HAP-1 (cell line): ENCODE measurements around the gene BABAM1.
A peak's percentile ranks its signal among the peaks of the same experiment; 100 is the strongest.

ENCODE experiments used
- DNase-seq, 2 experiments: peaks; one replicate each; pipeline ENCODE4 v3.0.0-alpha.2; 2016 to 2020; ENCODE audit warnings: low spot score in 2 of 2
- H3K27me3 ChIP-seq: fragments of 250-450 bp; sonication (Bioruptor Pico); 2 replicates; pipeline ENCODE4 v1.5.1; 2020; ENCODE audit warnings: low read depth, mild to moderate bottlenecking, moderate library complexity
- H3K36me3 ChIP-seq: fragments of 250-450 bp; sonication (Bioruptor Pico); replicated peaks from 2 replicates; pipeline ENCODE4 v1.5.1; 2020; ENCODE audit warnings: mild to moderate bottlenecking
- H3K4me1 ChIP-seq: fragments of 250-450 bp; sonication (Bioruptor Pico); 2 replicates; pipeline ENCODE4 v1.5.1; 2020; ENCODE audit warnings: mild to moderate bottlenecking
- H3K4me3 ChIP-seq: fragments of 250-450 bp; sonication (Bioruptor Pico); 2 replicates; pipeline ENCODE4 v1.5.1; 2020; ENCODE audit warnings: mild to moderate bottlenecking, moderate library complexity
- H3K9me3 ChIP-seq: fragments of 250-450 bp; sonication (Bioruptor Pico); 2 replicates; pipeline ENCODE4 v1.5.1; 2020; ENCODE audit warnings: mild to moderate bottlenecking, moderate library complexity
- in situ Hi-C: fragments of 300-500 bp; cut with MboI; formaldehyde crosslinking; loops from 3 replicates; pipeline ENCODE4 v1.14.3; 2020; ENCODE audit warnings: low sequenced_read_pairs, inconsistent platforms, mixed read lengths

Gene BABAM1

DNA sequence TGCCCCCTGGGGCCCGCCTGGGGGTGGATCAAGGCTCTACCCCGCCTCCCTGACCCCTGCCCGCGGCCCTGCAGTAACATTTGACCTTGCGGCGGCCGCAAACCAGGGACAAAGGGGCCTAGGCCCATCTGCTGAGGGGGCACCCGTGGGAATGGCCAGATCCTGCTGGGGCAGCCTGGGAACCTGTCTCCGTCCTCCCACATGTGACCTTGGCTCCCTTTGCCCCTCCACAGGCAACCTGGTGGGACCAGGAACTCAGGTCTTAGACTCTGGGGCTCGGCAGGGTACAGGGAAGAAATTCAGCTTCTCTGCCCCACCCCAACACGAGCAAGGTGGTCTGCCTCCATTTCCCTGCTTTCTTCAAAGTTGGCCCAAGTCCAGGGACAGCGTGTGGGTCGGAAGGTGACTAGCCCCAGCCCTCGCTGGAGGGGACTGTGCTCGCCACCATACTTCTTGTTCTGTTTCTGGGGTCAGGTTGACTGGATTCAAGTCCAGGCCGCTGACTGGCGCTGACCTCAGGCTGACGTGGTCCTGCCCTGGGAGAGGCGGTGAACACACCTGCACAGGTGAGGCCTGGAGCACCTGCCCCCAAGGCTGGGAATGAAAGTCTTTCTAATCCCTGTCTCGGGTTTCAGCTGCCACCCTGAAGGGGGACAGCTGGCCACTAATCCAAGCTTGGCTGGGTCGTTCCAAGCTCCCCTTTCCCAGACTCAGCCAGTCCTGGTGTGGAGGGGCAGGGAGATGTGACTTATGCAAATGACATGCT is 19.0 kb upstream of the BABAM1 start:
- no peak for DNase-seq
- no peaks in the 10 kb centered on the region for H3K9me3 ChIP-seq
- in situ Hi-C loops, result no loop called here
- H3K36me3 ChIP-seq, result no peaks in the 10 kb centered on the region
- peaks cover 17% of the 10 kb centered on the region for H3K4me1 ChIP-seq
- H3K27me3 ChIP-seq, result no peaks in the 10 kb centered on the region
- H3K4me3 ChIP-seq, result no peak overlapping the region

DNA sequence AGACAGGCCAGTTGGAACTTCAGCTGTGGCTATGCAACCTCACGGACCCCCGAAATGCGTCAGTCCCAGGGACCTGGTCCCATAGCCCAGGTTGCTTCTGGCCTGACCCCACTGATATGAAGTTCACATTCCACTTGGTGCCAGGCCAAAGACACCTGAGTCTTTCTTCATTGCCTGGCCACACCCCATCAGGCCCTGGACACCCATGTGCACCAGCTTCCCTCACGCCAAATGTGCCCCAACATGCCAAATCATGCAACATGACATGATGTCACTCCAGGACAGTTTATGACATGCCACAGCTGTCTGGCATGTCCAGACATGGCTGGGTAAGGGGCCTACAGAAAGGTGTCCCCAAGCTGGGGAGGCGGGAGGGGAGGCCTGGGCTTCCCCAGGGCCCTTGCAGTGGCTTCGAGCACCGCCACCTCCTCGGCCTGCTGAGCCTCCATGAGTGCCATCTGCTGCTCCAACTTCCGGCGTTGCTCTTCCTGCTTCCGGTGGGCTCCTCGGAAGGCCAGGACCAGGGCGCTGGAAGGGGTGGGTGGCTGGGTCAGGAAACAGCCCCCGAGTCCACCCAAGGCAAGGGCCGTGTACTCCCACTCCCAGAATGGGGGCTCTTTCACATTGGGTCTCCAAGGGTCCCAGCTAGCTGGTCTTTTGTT is 17.2 kb upstream of the BABAM1 start:
- Histone ChIP-seq H3K36me3 (no peaks in the 10 kb centered on the region), H3K4me1 (peaks cover 14% of the 10 kb centered on the region), H3K4me3 (no peak overlapping the region), H3K27me3 (no peaks in the 10 kb centered on the region), H3K9me3 (no peaks in the 10 kb centered on the region)
- in situ Hi-C loops, result no loop called here
- no peak for DNase-seq

DNA sequence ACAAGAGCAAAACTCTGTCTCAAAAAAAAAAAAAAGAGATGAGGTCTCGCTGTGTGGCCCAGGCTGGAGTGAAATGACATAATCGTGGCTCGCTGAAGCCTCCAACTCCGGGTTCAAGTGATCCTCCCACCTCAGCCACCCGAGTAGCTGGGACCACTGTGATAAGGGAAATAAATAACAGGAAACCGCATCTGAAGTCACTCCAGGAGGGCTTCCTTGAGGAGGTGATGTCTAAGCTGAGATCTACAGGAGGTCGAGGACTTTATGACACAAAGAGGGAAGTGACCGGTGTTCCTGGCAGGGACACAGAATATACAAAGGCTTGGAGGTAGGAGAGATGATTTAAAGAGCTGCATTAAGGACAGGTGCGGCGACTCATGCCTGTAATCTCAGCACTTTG is 12.6 kb upstream of the BABAM1 start:
- no peaks in the 10 kb centered on the region for H3K4me1 ChIP-seq
- H3K36me3 ChIP-seq, result no peaks in the 10 kb centered on the region
- in situ Hi-C loops, result no loop called here
- H3K27me3 ChIP-seq, result no peaks in the 10 kb centered on the region
- no peak overlapping the region for H3K4me3 ChIP-seq
- DNase-seq, result no peak
- no peaks in the 10 kb centered on the region for H3K9me3 ChIP-seq

DNA sequence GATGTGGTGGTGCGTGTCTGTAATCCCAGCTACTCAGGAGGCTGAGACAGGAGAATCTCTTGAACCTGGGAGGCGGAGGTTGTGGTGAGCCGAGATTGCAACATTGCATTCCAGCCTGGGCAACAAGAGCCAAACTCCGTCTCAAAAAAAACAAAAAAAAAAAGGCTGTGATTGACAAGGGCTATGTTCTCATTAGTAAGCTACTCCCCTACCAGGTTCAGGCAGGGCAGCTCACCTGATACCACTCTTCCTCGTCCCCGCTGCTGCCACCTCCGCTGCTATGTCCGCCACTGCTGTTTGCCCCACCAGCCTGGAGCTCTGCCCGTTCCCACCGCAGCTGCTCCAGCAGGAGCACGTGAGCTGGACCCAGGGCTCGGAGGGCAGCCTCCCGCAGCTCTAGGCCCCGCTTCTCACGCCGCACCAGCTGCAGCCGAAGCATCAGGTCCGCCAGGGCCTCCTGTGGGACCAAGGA is 12.1 kb upstream of the BABAM1 start:
- Histone ChIP-seq H3K4me1 (no peaks in the 10 kb centered on the region), H3K27me3 (no peaks in the 10 kb centered on the region), H3K4me3 (no peak overlapping the region), H3K9me3 (no peaks in the 10 kb centered on the region), H3K36me3 (no peaks in the 10 kb centered on the region)
- in situ Hi-C loops, result no loop called here
- DNase-seq, result no peak

DNA sequence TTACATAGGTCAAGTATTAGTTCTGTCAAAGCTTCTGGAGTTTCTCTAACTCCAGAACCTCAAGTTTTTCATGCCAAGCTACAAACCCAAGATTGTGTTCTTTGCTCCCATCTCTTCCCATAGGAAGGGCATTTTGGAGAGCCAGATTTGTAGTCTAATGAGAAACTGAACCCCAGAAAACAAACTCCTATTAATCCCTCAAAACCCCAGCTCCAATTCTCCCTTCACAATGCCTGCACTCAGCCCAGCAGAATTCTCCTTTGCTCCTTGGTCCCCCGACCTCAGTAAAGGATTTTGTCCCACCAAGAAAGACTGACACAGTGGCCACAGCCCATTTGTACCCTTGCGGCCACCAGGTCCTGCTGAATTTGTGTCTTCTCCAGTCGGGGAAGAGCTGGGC is 11.1 kb upstream of the BABAM1 start:
- DNase-seq, result no peak
- H3K4me3 ChIP-seq, result no peak overlapping the region
- no peaks in the 10 kb centered on the region for H3K36me3 ChIP-seq
- no peaks in the 10 kb centered on the region for H3K27me3 ChIP-seq
- H3K4me1 ChIP-seq, result peaks cover 2% of the 10 kb centered on the region
- H3K9me3 ChIP-seq, result no peaks in the 10 kb centered on the region
- in situ Hi-C loops, result no loop called here

DNA sequence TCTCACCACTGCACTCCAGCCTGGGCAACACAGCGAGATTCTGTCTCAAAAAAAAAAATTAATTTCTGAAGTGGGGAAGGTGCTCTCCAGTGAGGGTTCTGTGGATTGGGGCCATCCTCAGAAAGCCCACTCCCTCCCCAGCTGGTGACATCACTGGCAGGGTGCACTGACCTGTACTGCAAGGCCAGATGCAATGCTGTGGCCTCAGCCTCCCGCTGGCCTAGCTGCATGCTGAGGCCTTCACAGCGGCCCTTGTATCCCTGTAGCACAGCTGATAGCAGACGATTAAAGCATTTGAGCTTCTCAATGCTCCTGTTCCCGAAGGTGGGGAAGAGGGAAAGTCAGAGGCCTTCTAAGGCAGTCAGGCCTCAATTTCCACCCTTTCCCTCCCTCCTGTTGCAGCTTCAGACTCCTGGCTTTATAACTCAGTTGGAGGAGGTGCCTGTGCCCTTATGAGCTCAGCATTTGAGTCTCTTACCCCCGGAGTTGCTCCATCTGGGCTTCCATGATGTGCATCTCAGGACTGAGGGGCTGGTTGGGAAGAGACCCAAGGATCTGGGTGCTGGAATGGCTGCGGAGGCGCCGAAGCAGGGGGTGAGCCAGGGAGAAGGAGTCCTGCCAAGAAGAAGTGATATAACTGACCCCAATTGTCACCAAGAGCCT is 8.0 kb upstream of the BABAM1 start:
- Histone ChIP-seq H3K4me3 (no peak overlapping the region), H3K9me3 (no peaks in the 10 kb centered on the region), H3K27me3 (no peaks in the 10 kb centered on the region), H3K36me3 (no peaks in the 10 kb centered on the region), H3K4me1 (peaks cover 2% of the 10 kb centered on the region)
- in situ Hi-C loops, result no loop called here
- DNase-seq, result no peak

DNA sequence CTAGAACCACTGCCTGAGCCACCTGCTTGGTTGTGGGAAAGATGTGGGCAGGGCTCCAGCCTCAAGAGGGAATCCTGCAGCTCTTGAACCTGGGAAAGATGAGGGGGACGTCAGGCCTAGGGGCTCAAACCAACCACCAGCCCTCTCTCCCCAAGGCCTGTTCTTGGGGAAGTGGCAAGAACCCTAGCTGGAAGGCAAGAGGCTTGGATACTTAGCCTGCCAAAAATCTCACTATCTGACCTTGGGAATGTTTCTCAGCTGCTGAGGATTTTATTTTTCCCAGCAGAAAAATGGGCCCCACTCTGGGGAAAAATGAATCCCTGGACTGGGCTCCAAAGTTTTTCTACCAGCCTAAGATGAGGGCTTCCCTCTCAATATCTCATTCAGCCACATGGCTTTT is 7.3 kb upstream of the BABAM1 start:
- Histone ChIP-seq H3K27me3 (no peaks in the 10 kb centered on the region), H3K4me3 (no peak overlapping the region), H3K36me3 (no peaks in the 10 kb centered on the region), H3K9me3 (no peaks in the 10 kb centered on the region), H3K4me1 (peaks cover 2% of the 10 kb centered on the region)
- no peak for DNase-seq
- in situ Hi-C loops, result no loop called here

DNA sequence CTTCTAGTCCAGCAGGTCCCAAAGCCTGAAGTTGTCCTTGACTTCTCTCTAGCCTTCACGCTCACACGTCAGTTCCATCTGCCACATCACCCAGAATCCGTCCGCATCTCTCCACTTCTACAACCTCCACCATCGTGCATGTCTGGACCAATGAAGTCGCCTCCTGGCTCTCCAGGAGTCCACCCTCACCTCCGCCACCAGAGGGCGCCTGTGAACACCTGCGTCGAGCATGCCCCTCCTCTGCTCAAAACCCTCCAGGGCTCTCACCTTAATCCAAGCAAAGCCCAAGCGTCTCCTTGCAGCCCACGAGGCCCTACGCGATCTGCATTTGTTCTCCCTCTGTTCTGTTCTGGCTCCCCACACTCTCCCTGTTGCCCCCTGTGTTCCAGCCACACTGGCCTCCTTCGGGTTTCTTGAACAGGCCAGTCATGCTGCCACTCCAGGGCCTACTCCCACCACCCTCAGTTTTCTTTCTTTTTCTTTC is 6.4 kb upstream of the BABAM1 start:
- DNase-seq, result peak; percentile 92 to 95
- no peaks in the 10 kb centered on the region for H3K9me3 ChIP-seq
- in situ Hi-C loops, result no loop called here
- no peak overlapping the region for H3K4me3 ChIP-seq
- H3K4me1 ChIP-seq, result peaks cover 2% of the 10 kb centered on the region
- no peaks in the 10 kb centered on the region for H3K27me3 ChIP-seq
- H3K36me3 ChIP-seq, result no peaks in the 10 kb centered on the region

DNA sequence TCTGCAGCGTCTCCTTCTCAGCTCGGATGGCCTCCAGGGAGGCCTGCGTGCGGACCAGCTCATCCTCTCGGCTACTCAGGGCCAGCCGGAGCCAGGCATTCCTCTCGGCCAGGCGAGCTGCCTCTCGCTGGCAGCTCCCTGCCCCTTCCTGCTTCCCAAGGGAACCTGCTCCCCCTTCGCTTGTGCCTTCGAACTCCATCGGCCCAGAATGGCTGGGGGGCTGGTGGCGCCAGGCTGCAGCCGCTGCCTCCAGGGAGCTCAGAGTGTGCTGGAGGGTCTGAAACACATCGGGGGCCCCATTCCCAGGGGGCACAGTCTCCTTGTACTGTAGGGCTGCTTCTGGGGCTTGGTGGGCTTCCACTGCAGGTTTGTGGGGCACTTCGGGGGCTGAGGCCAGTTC is 4.7 kb upstream of the BABAM1 start:
- Histone ChIP-seq H3K4me1 (peaks cover 6% of the 10 kb centered on the region), H3K4me3 (no peak overlapping the region), H3K27me3 (no peaks in the 10 kb centered on the region), H3K36me3 (no peaks in the 10 kb centered on the region), H3K9me3 (no peaks in the 10 kb centered on the region)
- DNase-seq, result no peak
- in situ Hi-C loops, result no loop called here

DNA sequence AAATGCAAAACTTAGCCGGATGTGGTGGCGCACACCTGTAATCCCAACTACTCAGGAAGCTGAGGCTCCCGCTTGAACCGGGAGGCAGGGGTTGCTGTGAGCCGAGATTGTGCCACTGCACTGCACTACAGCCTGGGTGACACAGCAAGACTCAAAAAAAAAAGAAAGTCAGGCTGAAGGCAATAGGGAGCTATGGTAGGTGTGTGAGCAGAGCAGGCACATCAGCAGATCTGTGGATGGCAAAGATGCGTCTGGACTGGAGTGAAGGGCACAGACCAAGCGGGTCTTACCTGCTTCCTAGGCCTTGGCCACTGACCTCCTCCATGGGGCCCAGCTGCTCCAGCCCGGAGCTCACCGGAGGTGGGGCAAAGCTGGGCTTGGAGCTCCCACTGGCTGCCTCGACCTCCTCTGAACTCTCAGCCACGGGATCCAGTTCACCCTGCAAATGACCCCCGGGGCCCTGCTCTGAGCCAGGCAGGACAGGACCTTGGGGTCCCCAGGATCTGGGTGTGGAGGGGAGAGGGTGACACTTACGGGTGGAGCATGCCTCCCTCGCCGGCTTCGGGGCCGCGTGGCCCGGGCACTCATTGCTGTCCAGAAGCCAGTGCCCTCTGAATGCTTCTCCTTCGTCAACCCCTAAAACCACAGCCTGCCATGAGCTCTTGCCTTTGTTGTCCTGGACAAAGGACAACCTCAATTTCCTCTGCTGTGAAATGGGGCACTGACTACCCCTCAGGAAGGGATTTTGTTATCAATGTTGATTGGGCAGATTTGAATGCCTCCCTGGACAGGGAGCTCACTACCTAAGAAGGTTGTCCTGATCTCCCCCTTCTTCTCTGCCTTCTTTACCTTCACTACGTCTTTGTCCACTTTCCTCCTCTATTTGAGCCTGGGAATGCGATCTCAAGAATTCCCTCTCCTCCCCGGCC is 3.3 kb upstream of the BABAM1 start:
- no peak overlapping the region for H3K4me3 ChIP-seq
- H3K4me1 ChIP-seq, result peaks cover 6% of the 10 kb centered on the region
- DNase-seq, result no peak
- H3K27me3 ChIP-seq, result no peaks in the 10 kb centered on the region
- in situ Hi-C loops, result no loop called here
- H3K9me3 ChIP-seq, result no peaks in the 10 kb centered on the region
- peaks cover 3% of the 10 kb centered on the region for H3K36me3 ChIP-seq

DNA sequence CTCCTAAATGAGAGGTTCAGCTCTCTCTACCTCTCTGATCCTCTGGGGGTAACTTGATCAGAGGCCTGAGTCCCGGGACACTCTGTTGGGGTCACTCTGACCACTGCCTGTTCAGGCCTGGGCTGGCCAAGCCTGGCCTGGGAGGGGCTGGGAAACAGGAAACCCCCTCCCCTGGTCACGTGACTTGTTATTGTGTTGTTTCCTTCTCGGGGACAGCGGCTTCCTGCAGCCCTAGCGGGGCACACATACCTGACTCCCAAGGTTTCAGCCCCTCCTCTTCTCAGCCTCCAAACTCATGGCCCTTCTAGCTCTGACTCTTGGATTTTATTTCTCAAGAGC is 2.6 kb upstream of the BABAM1 start, which contains the start of gene USHBP1:
USHBP1 (minus strand) TSS at position 105 of the 339 bp plus-strand sequence. CDS start 446 bp downstream, outside the sequence.
- Histone ChIP-seq H3K27me3 (no peaks in the 10 kb centered on the region), H3K9me3 (no peaks in the 10 kb centered on the region), H3K4me1 (peaks cover 6% of the 10 kb centered on the region), H3K4me3 (no peak within 1 kb of the TSS), H3K36me3 (peaks cover 7% of the 10 kb centered on the region)
- DNase-seq, result no peak
- in situ Hi-C loops, result no loop called here

DNA sequence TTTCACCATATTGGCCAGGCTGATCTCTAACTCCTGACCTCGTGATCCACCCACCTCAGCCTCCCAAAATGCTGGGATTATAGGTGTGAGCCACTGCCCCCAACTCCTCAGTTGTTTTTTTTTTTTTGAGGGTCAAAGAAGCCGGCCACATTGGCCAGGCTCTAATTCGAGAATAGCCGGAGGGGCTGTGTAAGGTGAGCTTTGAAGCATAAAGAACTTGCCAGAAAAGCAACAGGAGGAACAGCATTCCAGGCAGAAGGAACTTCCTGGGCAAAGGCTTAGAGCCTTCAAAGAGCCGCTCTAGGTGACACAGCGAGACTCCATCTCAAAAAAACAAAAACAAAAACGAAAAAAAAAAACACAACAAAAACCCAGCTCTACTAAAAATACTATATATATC is 1.2 kb upstream of the BABAM1 start:
- H3K27me3 ChIP-seq, result no peaks in the 10 kb centered on the region
- in situ Hi-C loops, result no loop called here
- H3K4me1 ChIP-seq, result peaks cover 5% of the 10 kb centered on the region
- H3K36me3 ChIP-seq, result peaks cover 12% of the 10 kb centered on the region
- no peak overlapping the region for H3K4me3 ChIP-seq
- no peak for DNase-seq
- no peaks in the 10 kb centered on the region for H3K9me3 ChIP-seq

DNA sequence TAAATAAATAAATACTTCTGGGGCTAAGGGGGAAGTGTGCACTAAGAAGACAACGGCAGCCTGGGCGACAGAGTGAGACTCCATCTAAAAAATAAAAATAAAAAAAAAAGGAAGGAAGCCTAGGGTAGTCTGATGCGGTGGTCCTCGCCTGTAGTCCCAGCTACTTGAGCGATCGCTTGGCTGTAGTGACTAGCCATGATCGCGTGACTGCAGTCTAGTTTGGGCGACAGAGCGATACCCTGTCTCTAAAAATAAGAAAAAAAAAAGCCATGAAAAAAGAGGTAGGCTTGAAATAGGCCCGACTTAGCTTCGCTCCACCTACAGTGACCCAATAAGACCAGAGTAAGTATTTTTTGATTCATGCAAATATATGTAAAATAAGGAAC is 661 bp upstream of the BABAM1 start:
- in situ Hi-C loops, result no loop called here
- Histone ChIP-seq H3K9me3 (no peaks in the 10 kb centered on the region), H3K4me1 (peaks cover 4% of the 10 kb centered on the region; the same call in 1 of the 2 replicates), H3K4me3 (peak overlapping the region; percentile 4; the same call in 1 of the 2 replicates), H3K27me3 (no peaks in the 10 kb centered on the region), H3K36me3 (peaks cover 17% of the 10 kb centered on the region)
- DNase-seq, result no peak
